Sigmoid colon (tissue), 7 donors: ENCODE measurements around the gene HAPLN3. TPM values are rescaled to one million over a fixed set of nuclear protein-coding genes. Genes with fewer than 3 reads are reported as not detected.

ENCODE experiments used
- DNase-seq: peaks from one replicate; pipeline ENCODE4 v3.0.0-alpha.2; 2019
- H3K27ac ChIP-seq, 4 donors: fragments of 200-600 bp; sonication (generic); one replicate each; pipeline ENCODE4 v1.5.1; 2016 to 2019; ENCODE audit warnings: mild to moderate bottlenecking in 1 of 4
- H3K27me3 ChIP-seq, 3 donors: fragments of 200-600 bp; sonication (generic); one replicate each; pipeline ENCODE4 v1.5.1; 2019; ENCODE audit warnings: mild to moderate bottlenecking in 1 of 3
- H3K36me3 ChIP-seq, 4 donors: fragments of 200-600 bp; sonication (generic); one replicate each; pipeline ENCODE4 v1.5.1; 2016 to 2019
- H3K4me1 ChIP-seq, 4 donors: fragments of 200-600 bp; sonication (generic); one replicate each; pipeline ENCODE4 v1.5.1; 2017 to 2019
- H3K4me3 ChIP-seq, 4 donors: fragments of 200-600 bp; sonication (generic); one replicate each; pipeline ENCODE4 v1.5.1; 2017 to 2019; ENCODE audit warnings: mild to moderate bottlenecking in 2 of 4, moderate library complexity in 1 of 4
- H3K9me3 ChIP-seq, 4 donors: fragments of 200-600 bp in 3 of 4; sonication (generic) in 3 of 4; one replicate each; pipeline versions ENCODE4 v1.5.1 to v1.6.1; 2013 to 2019
- CTCF ChIP-seq, 4 experiments: fragments of 450-650 bp in 3 of 4; fragments of 200-600 bp in 1 of 4; IDR thresholded peaks; one replicate each; pipeline ENCODE4 v1.5.1; 2016 to 2019; ENCODE audit warnings: antibody characterized with exemption in 4 of 4, mild to moderate bottlenecking in 3 of 4, moderate library complexity in 2 of 4
- EP300 ChIP-seq, 4 donors: sonication (generic); formaldehyde crosslinking; IDR thresholded peaks; one replicate each; pipeline ENCODE4 v1.6.1; 2017; ENCODE audit warnings: antibody characterized with exemption in 4 of 4
- POLR2A ChIP-seq, 2 donors: fragments of 450-650 bp; IDR thresholded peaks; one replicate each; pipeline ENCODE4 v1.6.1; 2016; ENCODE audit warnings: antibody characterized with exemption in 2 of 2, mild to moderate bottlenecking in 2 of 2, moderate library complexity in 2 of 2
- POLR2AphosphoS5 ChIP-seq, 4 donors: sonication (generic); formaldehyde crosslinking; IDR thresholded peaks; one replicate each; pipeline ENCODE4 v1.6.1; 2017; ENCODE audit warnings: antibody characterized with exemption in 4 of 4
- WGBS, 2 donors: extraction: QIAGEN DNeasy Blood & Tissue Kit; methylation state at CpG; one replicate each; pipeline ENCODE4 v1.1.7; 2013; 5-methylcytosine and 5-hydroxymethylcytosine counted together
- intact Hi-C: fragments of 100-400 bp; cut with DNase I; formaldehyde crosslinking; loops from one replicate; pipeline ENCODE4 v1.15.1; 2023
- polyA plus RNA-seq, 3 donors: library from polyadenylated mRNA; stranded (reverse); fragments of 200-250 nt; gene quantifications; one replicate each; pipeline ENCODE4 v1.2.3, GENCODE V29; 2013
- total RNA-seq, 4 donors: library from RNA; depleted of rRNA; stranded (reverse); fragments of >200 nt; gene quantifications; one replicate each; pipeline ENCODE4 v1.1.0, GENCODE V29; 2016
- donor health status: healthy with polysubstance abuse.
- donor health status: Bipolar disorder and iron deficiency.
- donor health status: healthy.

HAPLN3 gene
- total and polyA plus RNA-seq, 7 donors, result 0.60 to 20.9 (median 4.2) TPM; not detected in 1

GRCh38 chr15:88842156-88842555, 53.2 kb downstream of the HAPLN3 start:
- Histone ChIP-seq H3K4me1 (no peaks in the 10 kb centered on the region), H3K27ac (no peak overlapping the region), H3K27me3 (no peaks in the 10 kb centered on the region), H3K9me3 (no peaks in the 10 kb centered on the region), H3K4me3 (no peak overlapping the region), H3K36me3 (no peaks in the 10 kb centered on the region)
- intact Hi-C loops, result no loop called here
- TF ChIP-seq CTCF (IDR thresholded peaks at IDR 0.05) (no peak), POLR2AphosphoS5 (IDR thresholded peaks at IDR 0.05) (no peak), EP300 (IDR thresholded peaks at IDR 0.05) (no peak)
- WGBS, 2 donors, result 68 to 84% methylated on average over 4 of the region's 4 CpGs
- DNase-seq, result no peak

GRCh38 chr15:88841236-88841635, 54.1 kb downstream of the HAPLN3 start:
- H3K4me3 ChIP-seq, result no peak overlapping the region
- WGBS, 2 donors, result 24 to 68% methylated on average over 1 of the region's 1 CpG
- H3K9me3 ChIP-seq, result no peaks in the 10 kb centered on the region
- H3K27me3 ChIP-seq, result no peaks in the 10 kb centered on the region
- TF ChIP-seq CTCF (IDR thresholded peaks at IDR 0.05) (no peak), POLR2A (IDR thresholded peaks at IDR 0.05) (no peak), EP300 (IDR thresholded peaks at IDR 0.05) (no peak)
- no peak for DNase-seq
- no peaks in the 10 kb centered on the region for H3K36me3 ChIP-seq
- intact Hi-C loops, result no loop called here
- no peak overlapping the region for H3K27ac ChIP-seq
- H3K4me1 ChIP-seq, result no peaks in the 10 kb centered on the region

- no peaks in the 10 kb centered on the region for H3K27me3 ChIP-seq
- intact Hi-C loops, result no loop called here
- H3K4me1 ChIP-seq, result no peaks in the 10 kb centered on the region
- no peak overlapping the region for H3K4me3 ChIP-seq
- no peaks in the 10 kb centered on the region for H3K36me3 ChIP-seq
- TF ChIP-seq CTCF (IDR thresholded peaks at IDR 0.05) (no peak), POLR2A (IDR thresholded peaks at IDR 0.05) (no peak), POLR2AphosphoS5 (IDR thresholded peaks at IDR 0.05) (no peak), EP300 (IDR thresholded peaks at IDR 0.05) (no peak)
- no peaks in the 10 kb centered on the region for H3K9me3 ChIP-seq
- no peak for DNase-seq
- WGBS, 2 donors, result 85 to 89% methylated on average over 16 of the region's 16 CpGs
- no peak overlapping the region for H3K27ac ChIP-seq
Observed at GRCh38 chr15:88839961-88840360, 55.4 kb downstream of the HAPLN3 start.

GRCh38 chr15:88839146-88839545, 56.2 kb downstream of the HAPLN3 start:
- Histone ChIP-seq H3K9me3 (no peaks in the 10 kb centered on the region), H3K27ac (no peak overlapping the region), H3K27me3 (no peaks in the 10 kb centered on the region), H3K36me3 (no peaks in the 10 kb centered on the region), H3K4me1 (no peaks in the 10 kb centered on the region), H3K4me3 (no peak overlapping the region)
- intact Hi-C loops, result no loop called here
- TF ChIP-seq EP300 (IDR thresholded peaks at IDR 0.05) (no peak), CTCF (IDR thresholded peaks at IDR 0.05) (no peak), POLR2A (IDR thresholded peaks at IDR 0.05) (no peak), POLR2AphosphoS5 (IDR thresholded peaks at IDR 0.05) (no peak)
- no peak for DNase-seq
- WGBS, 2 donors, result 51 to 81% methylated on average over 3 of the region's 3 CpGs

GRCh38 chr15:88838667-88839066, 56.7 kb downstream of the HAPLN3 start:
- WGBS, 2 donors, result 88 to 91% methylated on average over 18 of the region's 18 CpGs
- Histone ChIP-seq H3K9me3 (no peaks in the 10 kb centered on the region), H3K4me1 (no peaks in the 10 kb centered on the region), H3K4me3 (no peak overlapping the region), H3K27ac (no peak overlapping the region), H3K36me3 (no peaks in the 10 kb centered on the region), H3K27me3 (no peaks in the 10 kb centered on the region)
- TF ChIP-seq CTCF (IDR thresholded peaks at IDR 0.05) (no peak), EP300 (IDR thresholded peaks at IDR 0.05) (no peak), POLR2AphosphoS5 (IDR thresholded peaks at IDR 0.05) (no peak), POLR2A (IDR thresholded peaks at IDR 0.05) (no peak)
- intact Hi-C loops, result no loop called here
- no peak for DNase-seq
